ENCODE data around the gene IRF8. TPM values are rescaled to one million over a fixed set of nuclear protein-coding genes. Genes with fewer than 3 reads are reported as not detected.

The IRF8 gene
- polyA plus RNA-seq, 3 donors from 2014 or later: 69.7 to 92.8 (median 73.6) TPM

DNA sequence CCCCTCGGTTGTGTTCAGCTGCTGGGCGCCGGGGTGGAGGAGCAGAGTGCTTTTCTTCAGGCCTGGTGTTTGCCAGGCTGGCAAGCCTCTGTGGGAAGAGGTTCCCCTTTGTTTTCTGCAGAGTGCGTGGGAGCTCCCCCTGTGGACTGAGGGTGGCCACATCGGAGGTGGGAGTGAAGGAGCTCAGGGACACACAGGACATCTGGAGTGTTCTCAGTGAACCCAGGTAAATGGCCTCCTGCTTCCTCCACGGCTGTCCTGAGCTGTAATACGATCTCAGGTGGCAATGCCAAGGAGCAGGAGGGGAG, 39.2 kb upstream of the IRF8 start:
- Mint-ChIP-seq H3K4me1 (peaks cover 0 to 6% of the 10 kb centered on the region in 2 donors), H3K4me3 (no peak overlapping the region), H3K27me3 (ENCODE audit: low read depth in 3 of 3) (peaks cover 0 to 7% (median 3%) of the 10 kb centered on the region in 3 donors), H3K27ac (no peak overlapping the region), H3K36me3 (no peaks in the 10 kb centered on the region), H3K9me3 (no peaks in the 10 kb centered on the region)
- no peak for DNase-seq

DNA sequence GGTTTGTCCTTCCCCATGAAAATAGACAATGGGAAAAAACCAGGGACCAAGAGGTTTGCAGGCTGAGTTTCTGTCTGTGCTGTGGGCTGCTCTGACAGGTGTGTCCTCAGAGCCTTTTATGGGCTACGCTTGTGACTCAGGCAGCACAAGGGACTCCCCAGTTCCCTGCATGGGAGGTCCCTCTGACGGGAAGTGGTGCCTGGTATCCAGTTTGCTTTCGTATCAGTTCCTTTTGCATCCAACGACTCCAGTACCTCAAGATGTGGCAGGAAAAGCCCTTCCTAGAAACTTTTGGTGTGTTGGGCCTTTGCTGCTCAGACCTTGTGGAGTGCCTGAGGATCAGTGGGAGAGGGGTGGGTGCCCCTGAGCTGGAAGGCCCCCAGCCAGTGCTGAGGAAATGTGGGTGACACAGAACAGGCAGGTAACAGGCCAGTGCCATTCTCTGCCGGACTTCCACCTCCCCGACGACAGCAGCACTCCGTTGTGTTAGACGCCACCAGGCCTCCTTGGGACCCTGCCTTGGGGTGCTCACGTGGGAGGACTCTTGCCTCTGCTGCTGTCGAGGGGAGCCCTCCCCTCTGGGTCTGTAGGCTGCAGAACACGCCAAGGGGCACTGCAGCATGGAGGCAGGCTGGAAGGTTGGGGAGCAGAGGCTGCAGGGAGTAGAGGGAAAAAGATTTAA, 38.4 kb upstream of the IRF8 start:
- no peaks in the 10 kb centered on the region for H3K9me3 Mint-ChIP-seq
- no peak overlapping the region for H3K27ac Mint-ChIP-seq
- H3K36me3 Mint-ChIP-seq: no peaks in the 10 kb centered on the region
- peaks cover 0 to 6% of the 10 kb centered on the region in 2 donors for H3K4me1 Mint-ChIP-seq
- H3K4me3 Mint-ChIP-seq: no peak overlapping the region
- H3K27me3 Mint-ChIP-seq (ENCODE audit: low read depth in 3 of 3): peaks cover 0 to 7% (median 3%) of the 10 kb centered on the region in 3 donors
- no peak for DNase-seq

DNA sequence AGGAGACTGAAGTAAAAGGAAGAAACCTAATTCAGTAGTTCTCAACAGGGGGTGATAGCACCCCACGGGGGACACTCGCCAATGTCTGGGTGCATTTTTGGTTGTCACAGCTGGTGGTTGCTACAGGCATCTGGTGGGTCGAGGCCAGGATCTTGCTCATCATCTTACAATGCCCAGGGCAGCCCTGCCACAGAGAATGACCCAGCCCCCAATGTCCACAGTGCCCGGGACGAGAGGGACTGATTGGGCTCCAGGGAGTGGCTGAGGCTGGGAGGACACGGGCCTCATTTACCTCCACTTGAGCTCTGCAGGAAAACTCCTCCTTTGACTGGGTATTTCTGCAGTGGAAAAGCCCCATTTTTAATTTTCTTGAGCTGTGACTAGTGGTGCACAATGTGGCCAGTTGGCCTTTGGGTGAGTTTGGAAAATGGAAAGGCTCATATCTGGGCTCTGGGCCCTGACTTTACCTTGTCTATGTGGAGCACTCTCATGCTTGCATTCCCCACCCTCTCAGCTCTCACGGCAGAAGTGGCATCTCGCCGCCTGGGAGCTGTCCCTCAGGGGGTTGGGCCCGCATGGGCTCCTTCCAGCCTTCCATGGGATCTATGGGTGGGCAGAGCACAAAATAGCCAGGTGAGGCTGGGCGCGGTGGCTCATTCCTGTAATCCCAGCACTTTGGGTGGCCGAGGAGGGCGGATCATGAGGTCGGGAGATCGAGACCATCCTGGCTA, 37.7 kb upstream of the IRF8 start:
- no peak for DNase-seq
- Mint-ChIP-seq H3K27ac (no peak overlapping the region), H3K4me3 (no peak overlapping the region)

DNA sequence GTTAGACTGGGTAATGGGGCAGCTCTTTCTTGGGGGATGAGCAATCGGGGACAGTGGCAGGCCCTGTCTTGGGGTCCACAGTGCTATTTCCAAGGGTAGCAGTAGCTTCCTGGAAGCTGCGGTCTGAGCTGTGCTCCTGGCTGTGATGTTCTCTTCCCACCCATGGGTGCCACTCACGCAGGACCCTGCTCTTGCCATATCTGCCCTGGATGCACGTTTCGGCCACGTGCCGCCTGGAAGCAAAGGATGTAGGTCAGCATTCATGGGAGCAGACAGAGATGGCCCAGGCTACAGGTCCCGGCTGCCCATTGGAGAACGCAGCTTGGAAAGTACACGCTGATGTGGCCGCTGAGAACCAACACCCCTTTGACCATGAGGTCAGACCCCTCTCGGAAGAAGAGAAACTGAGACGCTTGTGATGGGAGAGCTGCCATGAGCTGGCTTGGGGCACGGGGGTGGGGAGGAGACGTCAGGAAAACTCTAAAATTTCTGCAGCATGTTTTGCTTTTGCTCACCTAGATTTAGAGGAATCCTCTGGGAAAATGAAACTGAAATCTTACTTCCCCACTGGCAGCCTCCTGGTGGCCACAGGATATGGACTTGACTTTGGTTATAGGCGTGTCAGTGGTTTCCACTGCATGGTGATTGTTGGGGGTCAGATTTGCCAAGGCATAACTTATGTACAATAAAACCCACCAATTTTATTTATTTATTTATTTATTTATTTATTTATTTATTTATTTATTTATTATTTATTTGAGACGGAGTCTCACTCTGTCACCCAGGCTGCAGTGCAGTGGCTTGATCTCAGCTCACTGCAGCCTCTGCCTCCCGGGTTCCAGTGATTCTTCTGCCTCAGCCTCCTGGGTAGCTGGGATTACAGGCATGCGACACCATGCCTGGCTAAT, 36.2 kb upstream of the IRF8 start:
- no peak for DNase-seq
- no peak overlapping the region for H3K4me3 Mint-ChIP-seq
- peaks cover 0 to 5% of the 10 kb centered on the region in 2 donors for H3K4me1 Mint-ChIP-seq
- no peaks in the 10 kb centered on the region for H3K9me3 Mint-ChIP-seq
- H3K36me3 Mint-ChIP-seq: no peaks in the 10 kb centered on the region
- H3K27me3 Mint-ChIP-seq (ENCODE audit: low read depth in 3 of 3): peaks cover 0 to 4% (median 3%) of the 10 kb centered on the region in 3 donors
- H3K27ac Mint-ChIP-seq: peak overlapping the region in 1 of 6 donors; percentile 5

More for the DNA sequence above, 37.7 kb upstream of the IRF8 start:
- no peaks in the 10 kb centered on the region for H3K9me3 Mint-ChIP-seq
- H3K27me3 Mint-ChIP-seq (ENCODE audit: low read depth in 3 of 3): peaks cover 0 to 4% (median 3%) of the 10 kb centered on the region in 3 donors
- no peaks in the 10 kb centered on the region for H3K36me3 Mint-ChIP-seq
- peaks cover 0 to 5% of the 10 kb centered on the region in 2 donors for H3K4me1 Mint-ChIP-seq

DNA sequence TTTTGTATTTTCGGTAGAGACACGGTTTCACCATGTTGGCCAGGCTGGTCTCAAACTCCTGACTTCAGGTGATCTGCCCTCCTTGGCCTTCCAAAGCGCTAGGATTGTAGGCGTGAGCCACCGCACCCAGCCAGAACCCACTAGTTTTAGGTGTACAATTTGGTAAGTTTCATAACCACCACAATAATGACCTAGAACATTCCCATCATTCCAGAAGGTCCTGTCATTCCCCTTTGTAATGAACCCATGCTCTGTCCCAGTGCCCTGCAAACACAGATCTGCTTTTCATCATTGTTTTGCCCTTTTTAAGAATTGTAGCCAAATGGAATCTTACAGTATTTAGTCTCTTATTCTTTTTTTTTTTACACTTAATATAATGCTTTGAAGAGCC, 35.6 kb upstream of the IRF8 start:
- Mint-ChIP-seq H3K4me3 (no peak overlapping the region), H3K36me3 (no peaks in the 10 kb centered on the region), H3K9me3 (no peaks in the 10 kb centered on the region), H3K4me1 (peaks cover 0 to 5% of the 10 kb centered on the region in 2 donors), H3K27ac (no peak overlapping the region), H3K27me3 (ENCODE audit: low read depth in 3 of 3) (peaks cover 0 to 5% (median 4%) of the 10 kb centered on the region in 3 donors)
- DNase-seq: no peak

DNA sequence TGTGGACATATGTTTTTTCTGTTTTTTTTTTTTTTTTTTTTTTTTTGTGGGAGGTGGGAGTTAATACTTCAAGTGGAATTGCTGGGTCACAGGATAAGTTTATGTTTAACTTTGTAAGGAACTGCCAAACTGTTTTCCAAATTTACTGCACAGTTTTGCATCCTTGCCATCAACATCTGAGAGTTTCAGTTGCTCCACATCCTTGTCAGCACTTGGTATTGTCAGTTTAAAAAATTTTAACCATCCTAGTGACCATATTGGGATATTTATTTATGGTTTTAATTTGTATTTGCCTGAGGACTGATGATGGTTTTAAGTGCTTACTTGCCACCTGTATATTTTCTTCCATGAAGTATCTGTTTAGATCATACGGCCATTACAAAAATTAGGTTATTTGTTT, 34.0 kb upstream of the IRF8 start:
- no peak overlapping the region for H3K27ac Mint-ChIP-seq
- H3K27me3 Mint-ChIP-seq (ENCODE audit: low read depth in 3 of 3): peaks cover 0 to 5% (median 4%) of the 10 kb centered on the region in 3 donors
- no peak overlapping the region for H3K4me3 Mint-ChIP-seq
- DNase-seq: no peak
- H3K9me3 Mint-ChIP-seq: peaks cover 0 to 2% (median 0%) of the 10 kb centered on the region in 6 donors
- H3K36me3 Mint-ChIP-seq: peaks cover 0 to 4% (median 0%) of the 10 kb centered on the region in 3 donors
- H3K4me1 Mint-ChIP-seq: peaks cover 0 to 5% of the 10 kb centered on the region in 2 donors

DNA sequence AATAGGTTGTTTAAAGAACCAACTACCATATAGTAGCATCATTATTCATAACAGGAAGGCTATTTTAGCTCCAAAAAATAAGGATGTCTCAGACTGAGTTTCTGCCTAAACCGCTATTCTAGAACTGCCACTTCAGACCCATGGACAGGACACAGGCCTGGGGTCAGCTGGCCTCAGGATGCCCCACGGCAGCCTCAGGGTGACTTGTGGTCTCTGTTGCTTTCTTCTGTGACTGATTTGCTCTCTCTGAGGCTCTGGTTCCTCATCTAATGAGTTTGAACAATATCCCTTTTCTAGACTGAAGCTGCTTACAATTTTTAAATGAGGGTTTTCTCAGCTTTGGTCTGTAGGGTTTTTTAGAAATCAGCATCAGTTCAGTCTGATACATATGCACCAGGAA, 31.8 kb upstream of the IRF8 start:
- peaks cover 0 to 5% of the 10 kb centered on the region in 2 donors for H3K4me1 Mint-ChIP-seq
- H3K4me3 Mint-ChIP-seq: no peak overlapping the region
- peaks cover 2 to 5% (median 2%) of the 10 kb centered on the region in 3 donors for H3K27me3 Mint-ChIP-seq (ENCODE audit: low read depth in 3 of 3)

DNA sequence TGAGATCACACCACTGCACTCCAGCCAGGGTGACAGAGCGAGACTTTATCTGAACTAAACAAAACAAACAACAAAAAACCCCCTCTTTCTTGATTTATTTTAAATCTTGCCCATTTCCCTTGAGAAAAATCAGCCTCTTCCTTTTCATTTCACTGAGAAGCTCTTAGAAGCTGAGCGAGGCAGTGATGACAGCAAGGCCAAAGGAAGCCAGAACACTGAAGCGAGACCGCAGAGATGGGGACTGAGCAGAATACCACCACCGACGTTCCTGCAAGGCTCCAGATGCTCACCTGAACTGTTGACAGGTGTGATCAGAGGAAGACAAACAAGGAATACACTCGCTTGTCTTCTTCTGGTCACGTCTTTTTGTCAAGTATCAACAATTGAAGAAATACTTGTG, 30.5 kb upstream of the IRF8 start:
- no peak for DNase-seq
- H3K36me3 Mint-ChIP-seq: peaks cover 0 to 4% (median 0%) of the 10 kb centered on the region in 3 donors
- peaks cover 0 to 5% (median 2%) of the 10 kb centered on the region in 3 donors for H3K27me3 Mint-ChIP-seq (ENCODE audit: low read depth in 3 of 3)
- H3K4me1 Mint-ChIP-seq: peaks cover 10% of the 10 kb centered on the region in 2 donors
- no peak overlapping the region for H3K27ac Mint-ChIP-seq
- peaks cover 0 to 2% (median 0%) of the 10 kb centered on the region in 6 donors for H3K9me3 Mint-ChIP-seq
- no peak overlapping the region for H3K4me3 Mint-ChIP-seq

More for the DNA sequence above, 31.8 kb upstream of the IRF8 start:
- DNase-seq: no peak
- Mint-ChIP-seq H3K9me3 (peaks cover 0 to 2% (median 0%) of the 10 kb centered on the region in 6 donors), H3K27ac (no peak overlapping the region), H3K36me3 (peaks cover 0 to 4% (median 0%) of the 10 kb centered on the region in 3 donors)

DNA sequence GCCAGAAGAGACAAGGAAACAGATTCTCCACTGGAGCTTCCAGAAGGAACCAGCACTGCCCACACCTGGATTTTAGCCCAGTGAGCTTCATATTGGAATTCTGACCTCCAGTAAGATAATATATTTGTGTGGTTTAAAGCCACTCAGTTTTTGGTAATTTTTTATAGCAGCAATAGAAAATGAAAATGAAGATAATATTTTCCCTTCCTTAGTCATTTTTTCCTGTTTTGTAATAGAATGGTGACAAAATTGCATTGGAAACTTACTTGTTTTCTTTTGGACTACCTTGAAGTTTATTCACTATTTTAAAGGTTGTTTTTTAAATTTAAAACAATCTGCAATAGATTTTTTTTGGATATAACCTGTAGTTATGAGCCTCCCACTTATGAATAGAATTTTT, 29.8 kb upstream of the IRF8 start:
- Mint-ChIP-seq H3K36me3 (peaks cover 0 to 4% (median 0%) of the 10 kb centered on the region in 3 donors), H3K4me3 (no peak overlapping the region)

DNA sequence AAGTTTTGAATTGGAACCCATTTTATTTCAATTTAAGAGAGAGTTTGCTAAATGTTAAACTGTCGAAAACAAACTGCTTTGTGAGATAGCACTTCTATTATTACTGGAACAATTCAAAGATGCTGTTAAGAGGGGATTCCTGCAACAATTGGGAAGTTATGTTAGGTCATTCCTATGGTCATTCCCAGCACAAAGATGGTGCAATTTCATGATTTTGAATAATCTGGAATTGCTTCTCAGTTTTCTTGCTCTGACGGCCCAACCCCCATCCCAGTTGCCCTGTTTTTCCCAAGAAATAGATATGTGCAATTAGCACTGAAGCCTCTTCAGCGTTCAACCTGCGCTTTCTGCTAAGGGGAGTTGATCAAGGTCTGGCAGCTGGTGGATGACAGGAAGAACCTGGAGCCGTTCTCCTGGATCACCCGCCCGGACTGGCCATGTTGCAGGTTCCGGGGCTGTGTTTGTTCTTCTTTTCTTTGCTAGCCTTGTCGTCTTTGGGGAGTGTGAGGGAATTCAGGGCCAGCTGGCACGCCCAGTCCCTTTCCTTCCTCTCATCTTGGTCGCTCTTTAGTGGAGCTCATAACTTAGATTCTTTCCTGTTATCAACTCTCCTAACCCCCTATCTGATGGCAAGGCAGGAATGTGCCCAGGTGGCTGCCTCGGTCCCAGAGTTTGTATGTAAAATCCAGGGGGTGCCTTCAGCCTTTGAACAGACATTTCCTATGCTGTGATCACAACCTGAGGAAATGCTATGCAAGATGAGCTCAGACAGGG, 29.0 kb upstream of the IRF8 start:
- no peak for DNase-seq
- H3K27ac Mint-ChIP-seq: no peak overlapping the region
- H3K4me3 Mint-ChIP-seq: no peak overlapping the region
- H3K36me3 Mint-ChIP-seq: peaks cover 0 to 4% (median 0%) of the 10 kb centered on the region in 3 donors
- peaks cover 0 to 2% (median 0%) of the 10 kb centered on the region in 6 donors for H3K9me3 Mint-ChIP-seq
- peaks cover 0 to 2% (median 2%) of the 10 kb centered on the region in 3 donors for H3K27me3 Mint-ChIP-seq (ENCODE audit: low read depth in 3 of 3)
- peaks cover 15% of the 10 kb centered on the region in 2 donors for H3K4me1 Mint-ChIP-seq

More for the DNA sequence above, 29.8 kb upstream of the IRF8 start:
- Mint-ChIP-seq H3K4me1 (peaks cover 13 to 15% of the 10 kb centered on the region in 2 donors), H3K27me3 (ENCODE audit: low read depth in 3 of 3) (peaks cover 0 to 2% (median 2%) of the 10 kb centered on the region in 3 donors), H3K27ac (no peak overlapping the region), H3K9me3 (peaks cover 0 to 2% (median 0%) of the 10 kb centered on the region in 6 donors)
- no peak for DNase-seq

DNA sequence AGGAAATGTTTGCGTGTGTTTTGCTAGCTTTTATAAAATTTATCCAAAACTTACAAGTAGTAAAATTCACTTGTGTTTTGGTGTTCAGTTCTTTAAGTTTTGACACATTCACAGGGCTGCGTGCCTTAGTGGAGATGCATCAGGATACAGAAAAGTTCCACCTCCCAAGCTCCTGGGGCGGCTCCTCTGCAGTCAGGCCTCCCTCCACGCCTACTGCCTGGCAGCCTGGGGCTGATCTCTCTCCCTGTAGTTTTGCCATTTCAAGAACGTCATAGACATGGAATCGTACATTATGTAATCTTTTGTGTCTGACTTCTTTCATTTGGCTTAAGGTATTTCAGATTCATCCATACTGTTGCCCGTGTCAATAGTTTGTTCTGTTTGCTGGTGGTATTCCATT, 27.2 kb upstream of the IRF8 start:
- peaks cover 0 to 4% (median 0%) of the 10 kb centered on the region in 3 donors for H3K36me3 Mint-ChIP-seq
- peaks cover 0 to 3% (median 0%) of the 10 kb centered on the region in 6 donors for H3K9me3 Mint-ChIP-seq
- H3K4me1 Mint-ChIP-seq: peaks cover 15% of the 10 kb centered on the region in 2 donors
- H3K27ac Mint-ChIP-seq: no peak overlapping the region
- H3K4me3 Mint-ChIP-seq: no peak overlapping the region
- DNase-seq: no peak
- H3K27me3 Mint-ChIP-seq (ENCODE audit: low read depth in 3 of 3): peaks cover 2 to 5% (median 2%) of the 10 kb centered on the region in 3 donors

DNA sequence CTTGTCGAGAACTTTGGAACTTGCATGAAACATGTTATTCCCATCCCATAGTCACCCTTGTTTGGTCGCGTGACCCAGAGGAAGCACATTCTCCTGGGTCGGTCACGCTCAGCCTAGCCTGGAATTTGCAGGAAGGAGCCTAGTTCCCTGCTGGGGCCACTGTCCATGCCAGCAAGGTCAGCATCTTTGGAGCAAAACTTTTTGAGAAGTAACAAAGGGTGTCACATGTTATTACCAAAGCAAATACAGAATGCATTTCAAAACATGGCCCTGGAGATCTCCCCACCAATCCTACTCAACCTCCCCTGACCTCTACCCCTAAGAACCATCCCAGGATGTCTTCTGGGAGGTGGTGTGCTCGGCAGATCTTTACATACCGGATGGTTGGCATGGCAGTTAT, 26.2 kb upstream of the IRF8 start:
- Mint-ChIP-seq H3K36me3 (peaks cover 0 to 4% (median 0%) of the 10 kb centered on the region in 3 donors), H3K9me3 (peaks cover 0 to 4% (median 1%) of the 10 kb centered on the region in 6 donors), H3K4me3 (peak overlapping the region in 1 of 5 donors; percentile 3), H3K27ac (no peak overlapping the region), H3K4me1 (peaks cover 15% of the 10 kb centered on the region in 2 donors), H3K27me3 (ENCODE audit: low read depth in 3 of 3) (peaks cover 2 to 5% (median 2%) of the 10 kb centered on the region in 3 donors)
- no peak for DNase-seq

DNA sequence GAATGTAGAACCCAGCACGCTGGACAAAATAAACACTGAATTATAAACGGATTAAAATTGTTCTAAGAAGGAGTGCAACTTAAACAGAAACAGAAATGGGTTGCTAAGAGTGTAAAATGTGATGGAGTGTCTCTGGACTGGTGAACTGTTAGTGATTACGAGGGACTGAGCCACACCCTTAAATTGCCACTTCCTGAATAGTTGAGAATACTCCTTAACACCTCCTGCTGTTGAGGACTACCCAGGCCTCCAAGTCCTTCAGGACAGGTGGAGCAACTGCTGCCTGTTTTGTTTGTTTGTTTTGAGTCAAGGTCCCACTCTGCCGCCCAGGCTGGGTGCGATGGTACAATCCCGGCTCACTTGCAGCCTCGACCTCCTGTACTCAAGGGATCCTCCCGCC, 25.8 kb upstream of the IRF8 start:
- Mint-ChIP-seq H3K9me3 (peaks cover 0 to 4% (median 1%) of the 10 kb centered on the region in 6 donors), H3K4me1 (peaks cover 15% of the 10 kb centered on the region in 2 donors), H3K27me3 (ENCODE audit: low read depth in 3 of 3) (peaks cover 2% of the 10 kb centered on the region in 3 donors), H3K36me3 (peaks cover 0 to 4% (median 0%) of the 10 kb centered on the region in 3 donors), H3K27ac (no peak overlapping the region), H3K4me3 (peak overlapping the region in 1 of 5 donors; percentile 3)
- DNase-seq: no peak

Measured in immature natural killer cell (primary cell).